OCI-LY3 (cell line): ENCODE data around the gene NUDT4.

Experiments used
- CTCF ChIP-seq: fragments of 200-600, 300-600 bp; sonication (generic); IDR thresholded peaks from 2 replicates; pipeline ENCODE4 v1.5.1; 2014; ENCODE audit warnings: antibody characterized with exemption, low read length, low read depth
- EZH2phosphoT487 ChIP-seq: fragments of 200-600 bp; shearing (Covaris generic); IDR thresholded peaks from 2 replicates; pipeline ENCODE4 v1.6.1; 2018; ENCODE audit warnings: antibody characterized with exemption, mixed run types, low read depth

DNA sequence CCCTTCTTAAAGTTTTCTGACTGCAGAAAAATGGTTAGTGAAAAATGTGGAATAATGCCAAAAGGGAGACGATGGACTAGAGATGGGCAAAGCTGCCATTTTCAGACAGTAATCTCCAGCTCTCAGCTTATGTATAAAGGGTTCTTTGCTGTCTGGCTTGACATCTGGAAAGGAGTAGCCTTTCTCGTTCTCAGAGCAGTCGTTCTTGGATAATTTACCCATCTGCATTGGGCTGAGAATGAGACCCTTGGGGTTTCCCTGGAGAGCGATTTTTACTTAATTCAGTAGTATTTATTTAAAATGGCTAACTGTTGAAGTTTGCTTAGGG is 1.2 kb downstream of the NUDT4 start:
- no peak for TF ChIP-seq EZH2phosphoT487
- TF ChIP-seq CTCF = no peak
